Mononuclear cell (primary cell): ENCODE measurements around the gene RORC. TPM values are rescaled to one million over a fixed set of nuclear protein-coding genes. Genes with fewer than 3 reads are reported as not detected.
"Not testable (repeated sequence)": the region's sequence is repeated elsewhere in the genome, so short reads cannot be mapped to it uniquely, and the experiment has no call there.

Experiments
- H3K27me3 ChIP-seq: 2 replicates; pipeline ENCODE4 v1.6.0; 2011; ENCODE audit warnings: low read length, control low read depth; ENCODE audit not compliant: insufficient read depth
- H3K4me1 ChIP-seq: 2 replicates; pipeline ENCODE4 v1.5.1; 2011; ENCODE audit warnings: mild to moderate bottlenecking, low read length, control low read depth; ENCODE audit not compliant: insufficient read depth
- H3K4me3 ChIP-seq: 2 replicates; pipeline ENCODE4 v1.5.1; 2011; ENCODE audit warnings: mild to moderate bottlenecking, low read length, moderate library complexity
- H3K9me3 ChIP-seq: 2 replicates; pipeline ENCODE4 v1.5.1; 2011; ENCODE audit warnings: low read depth, mild to moderate bottlenecking, control low read depth, low read length
- total RNA-seq: library from RNA; depleted of rRNA; stranded (reverse); fragments of >200 nt; gene quantifications from one replicate; pipeline ENCODE4 v1.2.3, GENCODE V29; 2012

Gene RORC
- total RNA-seq, 1 donor, result 1.7 TPM

DNA sequence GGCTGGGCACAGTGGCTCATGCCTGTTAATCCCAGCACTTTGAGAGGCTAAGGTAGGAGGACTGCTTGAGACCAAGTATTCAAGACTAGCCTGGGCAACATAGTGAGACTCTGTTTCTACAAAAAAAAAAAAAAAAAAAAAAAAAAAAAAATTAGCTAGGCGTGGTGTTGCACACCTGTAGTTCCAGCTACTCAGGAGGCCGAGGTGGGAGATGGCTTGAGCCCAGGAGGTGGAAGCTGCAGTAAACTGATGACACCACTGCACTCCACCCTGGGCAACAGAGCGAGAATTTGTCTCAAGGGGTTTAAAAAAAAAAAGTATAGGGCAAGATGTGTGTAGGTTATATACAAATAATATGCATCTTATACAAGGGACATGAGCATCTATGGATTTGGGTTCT is 43.9 kb downstream of the RORC start:
- peaks cover 19% of the 10 kb centered on the region for H3K4me1 ChIP-seq
- no peak overlapping the region for H3K4me3 ChIP-seq
- H3K27me3 ChIP-seq, result no peaks in the 10 kb centered on the region
- no peaks in the 10 kb centered on the region for H3K9me3 ChIP-seq

DNA sequence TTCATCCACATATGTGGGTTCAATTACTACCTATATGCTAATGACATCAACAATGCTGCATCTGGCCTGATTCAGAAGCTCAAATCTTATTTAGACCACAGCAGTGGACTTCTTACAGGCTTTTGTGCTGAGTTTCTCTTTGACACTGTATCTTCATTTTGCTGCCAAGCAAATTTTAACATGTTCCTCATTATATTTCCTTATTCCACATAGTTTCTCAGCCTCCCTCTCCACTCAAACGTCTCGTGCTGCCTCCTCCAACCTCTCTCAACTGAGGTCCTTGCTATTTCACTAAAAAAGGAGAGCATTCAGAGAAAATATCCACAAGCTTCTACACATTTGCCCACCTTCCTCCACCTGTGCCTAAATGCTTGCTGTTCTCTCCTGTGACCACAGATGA is 47.8 kb downstream of the RORC start:
- Histone ChIP-seq H3K4me3 (no peak overlapping the region), H3K4me1 (peaks cover 9% of the 10 kb centered on the region), H3K9me3 (no peaks in the 10 kb centered on the region), H3K27me3 (no peaks in the 10 kb centered on the region)

DNA sequence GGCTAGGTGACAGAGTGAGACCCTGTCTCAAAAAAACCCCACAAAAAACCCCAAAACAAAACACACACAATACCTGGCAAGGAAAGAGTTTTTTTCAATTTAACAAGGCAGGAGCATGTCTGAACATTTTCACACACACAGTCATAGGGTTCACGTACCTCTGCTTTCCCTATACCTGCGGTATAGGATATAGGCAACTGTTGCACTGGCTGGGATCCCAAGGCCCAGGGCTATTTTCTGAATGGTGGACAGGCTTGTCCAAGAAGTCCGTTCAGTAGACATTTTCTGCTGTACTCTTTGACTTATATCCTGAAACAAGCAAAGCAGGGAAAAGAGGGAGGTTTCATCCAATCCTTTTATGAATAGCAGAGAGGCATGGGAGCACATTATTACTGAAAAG is 48.9 kb downstream of the RORC start:
- Histone ChIP-seq H3K4me3 (no peak overlapping the region), H3K4me1 (peaks cover 9% of the 10 kb centered on the region), H3K27me3 (no peaks in the 10 kb centered on the region), H3K9me3 (no peaks in the 10 kb centered on the region)

DNA sequence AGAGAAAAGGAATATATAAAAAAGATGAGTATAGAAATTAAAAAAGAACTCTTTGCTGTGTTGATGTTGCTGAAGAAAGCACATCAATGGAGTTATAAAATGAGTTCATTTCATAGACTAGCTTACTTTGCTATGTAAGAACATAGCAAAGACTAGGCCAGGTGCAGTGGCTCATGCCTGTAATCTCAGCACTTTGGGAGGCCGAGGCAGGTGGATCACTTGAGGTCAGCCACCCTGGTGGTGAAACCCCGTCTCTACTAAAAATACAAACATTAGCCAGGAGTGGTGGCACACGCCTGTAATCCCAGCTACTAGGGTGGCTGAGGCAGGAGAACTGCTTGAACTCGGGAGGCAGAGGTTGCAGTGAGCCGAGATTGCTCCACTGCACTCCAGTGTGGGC is 49.6 kb downstream of the RORC start:
- not testable (repeated sequence) for H3K27me3 ChIP-seq, H3K4me1 ChIP-seq, H3K4me3 ChIP-seq, H3K9me3 ChIP-seq

DNA sequence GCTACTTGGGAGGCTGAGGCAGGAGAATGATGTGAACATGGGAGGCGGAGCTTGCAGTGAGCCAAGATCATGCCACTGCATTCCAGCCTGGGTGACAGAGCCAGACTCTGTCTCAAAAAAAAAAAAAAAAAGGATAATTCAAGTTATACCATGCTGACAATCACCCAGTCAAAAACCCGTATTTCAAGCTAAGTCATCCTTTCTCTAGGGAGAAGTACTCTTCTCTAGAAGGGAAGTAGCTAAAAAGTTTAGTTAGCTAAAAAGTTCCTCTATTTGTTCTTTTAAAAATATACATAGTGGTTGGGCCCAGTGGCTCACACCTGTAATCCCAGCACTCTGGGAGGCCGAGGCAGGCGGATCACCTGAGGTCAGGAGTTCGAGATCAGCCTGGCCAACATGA is 50.9 kb downstream of the RORC start:
- not testable (repeated sequence) for H3K4me3 ChIP-seq, H3K4me1 ChIP-seq, H3K27me3 ChIP-seq, H3K9me3 ChIP-seq

DNA sequence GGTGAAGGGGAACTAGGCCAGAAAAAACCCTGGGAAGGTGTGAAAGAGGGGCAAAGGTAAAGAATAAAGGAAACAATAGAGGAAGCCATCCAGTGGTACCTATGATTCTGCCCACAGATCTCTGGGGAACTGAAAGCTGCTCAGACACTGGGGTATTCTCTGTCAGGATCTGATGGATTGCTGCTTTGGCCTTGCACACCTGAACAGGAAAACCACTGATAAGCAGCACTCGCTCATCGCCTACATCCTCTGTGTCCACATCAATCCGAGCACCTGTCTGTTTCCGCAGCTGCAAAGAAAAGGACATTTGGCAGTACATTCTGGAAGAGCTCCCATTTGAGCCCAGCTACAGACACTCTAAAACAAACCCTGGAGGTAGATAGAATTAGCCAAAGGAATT is 51.8 kb downstream of the RORC start:
- H3K9me3 ChIP-seq, result no peaks in the 10 kb centered on the region
- H3K4me3 ChIP-seq, result no peak overlapping the region
- H3K27me3 ChIP-seq, result no peaks in the 10 kb centered on the region
- peaks cover 9% of the 10 kb centered on the region for H3K4me1 ChIP-seq

DNA sequence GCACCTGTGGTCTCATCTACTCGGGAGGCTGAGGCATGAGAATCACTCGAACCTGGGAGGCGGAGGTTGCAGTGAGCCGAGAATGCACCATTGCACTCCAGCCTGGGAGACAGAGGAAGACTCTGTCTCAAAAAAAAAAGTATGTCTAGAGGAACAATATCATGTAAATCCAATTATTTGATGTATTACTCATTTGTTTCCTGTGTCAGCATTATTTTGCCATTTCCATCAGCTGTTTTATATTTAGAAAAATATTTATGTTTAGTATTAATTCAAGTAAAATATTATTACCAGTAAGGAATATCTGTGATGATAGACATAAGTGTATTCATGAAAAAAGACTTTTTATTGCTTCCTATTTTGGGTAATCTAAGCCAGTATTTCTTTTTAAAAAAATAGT is 54.3 kb downstream of the RORC start:
- H3K9me3 ChIP-seq, result no peaks in the 10 kb centered on the region
- no peaks in the 10 kb centered on the region for H3K4me1 ChIP-seq
- no peak overlapping the region for H3K4me3 ChIP-seq
- no peaks in the 10 kb centered on the region for H3K27me3 ChIP-seq

DNA sequence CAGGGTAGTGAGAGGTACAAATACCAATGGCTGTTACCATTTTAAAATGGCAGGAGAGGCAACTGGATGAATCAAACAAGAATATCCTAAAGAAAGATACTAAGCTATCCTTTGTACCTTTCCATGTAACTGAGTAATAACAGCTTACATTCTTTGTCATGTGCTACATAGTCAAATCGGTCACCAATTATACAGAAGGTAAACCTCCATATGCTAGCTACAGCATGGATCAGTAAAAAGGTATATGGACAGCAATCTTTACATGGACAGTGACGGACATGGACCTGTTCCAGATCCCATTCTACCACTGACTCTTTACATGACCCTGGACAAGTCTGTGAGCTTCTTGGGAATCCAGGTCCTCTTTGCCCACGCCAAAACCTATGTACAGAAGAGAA is 54.9 kb downstream of the RORC start:
- Histone ChIP-seq H3K4me3 (no peak overlapping the region), H3K27me3 (no peaks in the 10 kb centered on the region), H3K9me3 (no peaks in the 10 kb centered on the region), H3K4me1 (no peaks in the 10 kb centered on the region)

DNA sequence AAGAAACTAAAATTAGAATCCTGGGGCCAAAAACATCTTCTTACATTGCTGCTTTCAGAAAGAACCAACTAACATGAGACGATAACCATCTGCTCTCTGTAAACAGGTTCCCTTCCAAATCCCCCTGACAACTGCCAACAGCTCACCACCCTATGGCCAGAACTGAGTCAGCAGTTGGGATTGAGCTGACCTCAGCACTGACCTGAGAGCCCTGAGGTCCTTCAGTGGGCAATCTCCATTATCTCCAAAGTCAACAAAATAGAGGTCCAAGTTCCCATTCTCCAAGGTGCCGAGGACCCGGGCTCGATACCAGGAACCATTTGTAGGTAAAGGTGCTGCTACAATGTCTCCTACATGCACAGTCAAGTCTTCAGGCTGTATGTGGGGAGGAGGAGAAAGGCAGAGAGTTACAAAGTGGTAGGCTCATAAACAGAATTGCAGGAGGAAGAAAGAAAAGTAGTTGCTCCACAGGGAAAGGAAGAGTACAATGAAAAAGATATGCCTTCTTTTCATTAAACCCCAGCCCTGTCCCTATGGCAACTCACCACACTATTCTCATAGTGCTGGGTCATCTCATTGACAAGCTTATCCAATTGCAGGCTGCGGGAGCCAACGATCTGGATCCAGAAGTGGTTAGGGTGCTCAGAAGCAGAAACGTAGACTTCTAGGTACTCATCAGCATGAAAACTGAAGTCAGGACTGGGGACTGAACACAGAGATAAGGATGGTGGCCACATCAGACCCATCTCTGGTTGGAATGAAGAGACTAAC is 55.5 kb downstream of the RORC start:
- H3K27me3 ChIP-seq, result no peaks in the 10 kb centered on the region
- H3K4me3 ChIP-seq, result no peak overlapping the region
- no peaks in the 10 kb centered on the region for H3K9me3 ChIP-seq
- H3K4me1 ChIP-seq, result no peaks in the 10 kb centered on the region

DNA sequence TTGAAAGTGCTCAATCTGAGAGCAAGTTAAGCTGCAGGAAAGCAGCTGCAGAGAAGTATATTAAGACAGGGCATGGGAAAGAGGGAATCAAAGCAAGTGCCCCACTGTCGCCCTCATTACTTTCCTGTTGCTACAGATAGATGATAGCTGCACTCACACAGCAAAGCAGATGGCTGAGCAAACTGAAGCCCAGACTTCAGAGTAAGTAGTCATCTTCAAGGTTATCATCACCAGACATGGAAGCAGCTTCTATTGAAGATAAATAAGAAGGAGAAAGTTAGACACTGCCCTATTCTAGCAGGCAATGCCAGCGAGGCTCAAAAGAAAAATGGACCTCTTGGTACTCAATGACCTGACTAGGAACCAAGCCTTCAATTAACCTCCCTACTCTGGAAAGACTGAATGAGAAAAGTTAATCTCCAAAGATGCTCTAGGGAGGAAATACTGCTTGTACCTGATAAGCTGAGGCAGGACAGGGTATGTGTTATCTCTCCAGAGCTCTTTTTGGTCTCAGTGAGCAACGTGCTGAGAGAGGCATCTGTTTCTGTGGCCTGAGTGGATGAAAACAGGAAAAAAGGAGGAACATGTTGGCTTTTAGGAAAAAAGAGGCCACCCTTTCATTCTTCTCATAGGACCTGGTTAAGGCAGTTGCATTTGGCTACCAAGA is 57.2 kb downstream of the RORC start:
- Histone ChIP-seq H3K4me1 (no peaks in the 10 kb centered on the region), H3K9me3 (no peaks in the 10 kb centered on the region), H3K27me3 (no peaks in the 10 kb centered on the region), H3K4me3 (no peak overlapping the region)

DNA sequence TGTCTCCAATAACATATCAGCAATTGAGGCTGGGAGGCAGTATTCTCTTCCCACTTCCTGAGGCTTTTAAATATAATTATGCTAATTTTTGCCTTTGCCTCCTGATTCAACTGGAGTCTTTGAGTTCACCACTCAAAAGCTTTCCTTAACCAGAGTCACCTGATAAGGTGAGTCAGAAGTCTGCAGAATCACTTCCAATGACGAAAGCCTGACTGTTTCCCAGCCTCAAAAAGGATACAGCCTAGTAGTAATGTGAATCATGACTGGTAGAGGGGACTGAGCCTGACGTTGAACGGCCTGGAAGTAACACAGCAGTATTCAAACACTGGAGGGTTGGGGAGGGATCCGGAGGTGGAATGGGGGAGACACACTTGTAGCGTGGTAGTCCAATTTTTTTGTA is 57.9 kb downstream of the RORC start:
- H3K9me3 ChIP-seq, result no peaks in the 10 kb centered on the region
- no peak overlapping the region for H3K4me3 ChIP-seq
- no peaks in the 10 kb centered on the region for H3K4me1 ChIP-seq
- no peaks in the 10 kb centered on the region for H3K27me3 ChIP-seq

DNA sequence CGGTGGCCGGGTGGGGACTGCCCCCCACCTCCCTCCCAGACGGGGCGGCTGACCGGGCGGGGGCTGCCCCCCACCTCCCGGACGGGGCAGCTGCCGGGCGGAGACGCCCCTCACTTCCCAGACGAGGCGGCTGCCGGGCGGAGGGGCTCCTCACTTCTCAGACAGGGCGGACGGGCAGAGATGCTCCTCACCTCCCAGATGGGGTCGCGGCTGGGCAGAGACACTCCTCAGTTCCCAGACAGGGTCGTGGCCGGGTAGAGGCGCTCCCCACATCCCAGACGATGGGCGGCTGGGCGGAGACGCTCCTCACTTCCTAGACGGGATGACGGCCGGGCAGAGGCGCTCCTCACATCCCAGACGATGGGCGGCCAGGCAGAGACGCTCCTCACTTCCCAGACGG is 62.3 kb downstream of the RORC start:
- not testable (repeated sequence) for H3K4me1 ChIP-seq, H3K9me3 ChIP-seq, H3K4me3 ChIP-seq, H3K27me3 ChIP-seq

DNA sequence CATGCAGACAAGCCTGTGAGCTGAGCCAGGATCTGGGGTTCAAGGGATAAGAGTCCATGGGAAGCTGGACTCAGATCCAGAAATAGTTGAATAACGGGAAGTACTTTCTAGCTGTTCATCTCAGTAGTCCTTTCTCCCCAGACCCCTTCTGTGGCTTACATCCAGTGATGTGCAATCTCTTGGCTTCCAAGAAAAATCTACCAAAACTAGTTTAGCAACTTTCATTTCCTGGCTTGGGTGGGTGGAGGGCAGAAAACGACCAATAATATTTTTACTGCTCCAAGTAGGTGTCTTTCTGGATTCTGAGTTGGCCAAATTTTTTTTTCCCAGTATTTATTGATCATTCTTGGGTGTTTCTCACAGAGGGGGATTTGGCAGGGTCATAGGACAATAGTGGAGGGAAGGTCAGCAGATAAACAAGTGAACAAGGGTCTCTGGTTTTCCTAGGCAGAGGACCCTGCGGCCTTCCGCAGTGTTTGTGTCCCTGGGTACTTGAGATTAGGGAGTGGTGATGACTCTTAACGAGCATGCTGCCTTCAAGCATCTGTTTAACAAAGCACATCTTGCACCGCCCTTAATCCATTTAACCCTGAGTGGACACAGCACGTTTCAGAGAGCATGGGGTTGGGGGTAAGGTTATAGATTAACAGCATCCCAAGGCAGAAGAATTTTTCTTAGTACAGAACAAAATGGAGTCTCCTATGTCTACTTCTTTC is 63.1 kb downstream of the RORC start:
- H3K27me3 ChIP-seq, H3K4me1 ChIP-seq, H3K9me3 ChIP-seq, H3K4me3 ChIP-seq: not testable (repeated sequence)

DNA sequence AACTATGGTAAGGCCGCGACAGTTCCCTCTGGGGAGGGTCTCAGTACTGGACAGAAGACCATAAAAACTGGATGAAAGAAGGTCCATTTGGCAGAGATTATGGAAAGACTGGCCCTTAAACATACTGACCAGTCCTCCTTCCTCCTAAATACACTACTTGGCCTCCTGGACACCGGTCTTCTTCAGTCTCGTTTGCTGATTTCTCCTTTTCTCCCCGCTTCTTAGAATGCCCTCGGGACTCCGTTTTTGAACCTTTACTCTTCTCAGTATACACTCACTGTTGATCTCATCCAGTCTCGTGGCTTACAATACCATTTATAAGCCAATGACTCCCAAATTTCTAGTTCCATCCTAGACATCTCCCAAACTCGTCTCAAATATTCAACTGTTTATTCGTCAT is 67.6 kb downstream of the RORC start:
- H3K4me1 ChIP-seq, result peaks cover 18% of the 10 kb centered on the region
- H3K4me3 ChIP-seq, result peak overlapping the region; percentile 60
- no peaks in the 10 kb centered on the region for H3K9me3 ChIP-seq
- H3K27me3 ChIP-seq, result no peaks in the 10 kb centered on the region

DNA sequence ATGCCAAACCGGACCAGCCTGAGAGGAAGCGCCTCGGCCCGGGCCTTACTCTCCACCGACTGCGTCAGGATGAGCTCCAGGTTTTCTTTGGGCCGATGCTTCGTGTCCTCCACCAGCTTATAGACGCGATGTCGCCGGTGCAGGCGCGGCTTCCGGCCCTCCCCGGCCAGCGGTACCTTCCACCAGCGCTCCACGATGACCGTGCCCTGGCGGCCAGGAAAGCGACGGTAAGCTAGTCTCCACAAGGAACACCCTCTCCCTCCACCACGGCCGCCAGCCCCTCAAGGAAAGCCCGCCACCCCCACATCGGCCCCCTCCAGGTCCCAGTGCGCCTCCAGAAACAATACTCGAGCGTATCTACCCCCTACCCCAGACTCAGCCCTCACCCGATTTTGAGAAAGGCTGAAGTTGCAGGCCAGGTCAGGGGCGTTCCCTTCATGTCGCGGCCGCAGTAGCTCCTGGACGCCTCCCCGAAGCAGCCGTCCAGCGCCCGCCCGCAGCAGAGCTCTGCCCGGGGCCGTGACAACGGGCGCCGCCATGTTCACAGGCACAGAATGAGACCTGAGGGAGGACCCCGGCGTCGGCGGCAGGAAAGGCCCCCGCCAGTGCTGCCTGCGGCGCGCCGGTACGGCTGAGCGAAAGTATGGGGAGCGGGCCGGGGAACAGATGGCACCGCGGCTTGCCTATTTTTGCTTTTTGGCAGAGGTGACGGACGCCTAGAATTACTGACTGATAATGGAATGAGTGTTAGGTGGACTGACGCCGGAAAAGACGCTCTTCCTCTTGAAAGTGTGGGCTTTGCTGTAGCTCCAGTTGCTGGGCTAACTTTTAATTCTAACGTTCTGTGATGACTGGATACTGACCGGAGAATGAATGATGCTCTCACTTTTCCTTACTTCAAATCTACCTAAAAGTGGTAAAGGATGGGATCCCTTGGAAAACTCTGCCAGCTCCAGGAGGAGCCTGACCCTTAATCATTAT is 68.4 kb downstream of the RORC start, which contains the start of gene MRPL9:
TSS of gene MRPL9 (minus strand) at position 556 of the 981 bp plus-strand sequence. CDS start at position 539, 17 bp downstream.
- Histone ChIP-seq H3K4me1 (peaks cover 18% of the 10 kb centered on the region), H3K4me3 (peak within 1 kb of the TSS; percentile 60), H3K27me3 (no peaks in the 10 kb centered on the region), H3K9me3 (no peaks in the 10 kb centered on the region)
